ENCODE data around the gene CFAP107.
"Not testable (repeated sequence)": the region's sequence is repeated elsewhere in the genome, so short reads cannot be mapped to it uniquely, and the experiment has no call there.

Gene CFAP107

GRCh38 chr1:12778907-12779306 is 32.9 kb downstream of the CFAP107 start:
- DNase-seq (ENCODE audit: low spot score), result no peak

DNA sequence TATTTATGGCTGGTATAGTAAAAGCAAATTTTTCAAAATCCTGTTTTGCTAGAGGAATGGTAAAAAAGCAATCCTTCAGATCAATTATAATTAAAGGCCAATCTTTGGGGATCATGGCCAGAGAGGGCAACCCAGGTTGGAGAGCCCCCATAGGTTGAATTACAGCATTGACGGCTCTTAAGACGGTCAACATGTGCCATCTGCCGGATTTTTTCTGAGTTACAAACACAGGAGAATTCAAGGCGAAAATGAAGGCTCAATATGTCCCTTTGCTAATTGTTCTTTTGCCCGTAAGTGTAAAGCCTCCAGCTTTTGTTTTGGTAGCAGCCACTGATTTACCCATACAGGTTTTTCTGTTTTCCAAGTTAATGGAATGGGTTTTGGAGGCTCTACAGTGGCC is 35.5 kb downstream of the CFAP107 start:
- not testable (repeated sequence) for DNase-seq (ENCODE audit: low spot score)

DNA sequence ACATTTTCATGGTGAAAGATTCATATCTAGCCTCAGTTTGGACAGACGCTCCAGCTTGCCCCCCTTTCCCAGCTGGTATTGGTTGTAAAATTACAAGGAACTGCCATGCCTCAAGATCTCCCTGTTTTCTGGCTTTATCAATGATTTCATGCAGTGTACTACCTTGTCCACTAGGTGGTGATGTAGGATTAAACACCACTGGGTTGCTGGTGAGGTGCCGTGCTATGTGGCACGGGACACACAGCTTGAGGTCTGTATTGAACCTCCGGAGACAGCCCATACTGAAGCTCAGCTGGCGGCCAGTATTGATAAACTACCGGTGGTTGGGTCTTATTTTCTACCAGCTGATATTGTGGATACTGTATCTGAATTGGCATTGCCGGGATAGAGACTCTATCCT is 37.8 kb downstream of the CFAP107 start:
- not testable (repeated sequence) for DNase-seq (ENCODE audit: low spot score)

GRCh38 chr1:12784729-12785128 is 38.7 kb downstream of the CFAP107 start:
- DNase-seq (ENCODE audit: low spot score), result not testable (repeated sequence)

DNA sequence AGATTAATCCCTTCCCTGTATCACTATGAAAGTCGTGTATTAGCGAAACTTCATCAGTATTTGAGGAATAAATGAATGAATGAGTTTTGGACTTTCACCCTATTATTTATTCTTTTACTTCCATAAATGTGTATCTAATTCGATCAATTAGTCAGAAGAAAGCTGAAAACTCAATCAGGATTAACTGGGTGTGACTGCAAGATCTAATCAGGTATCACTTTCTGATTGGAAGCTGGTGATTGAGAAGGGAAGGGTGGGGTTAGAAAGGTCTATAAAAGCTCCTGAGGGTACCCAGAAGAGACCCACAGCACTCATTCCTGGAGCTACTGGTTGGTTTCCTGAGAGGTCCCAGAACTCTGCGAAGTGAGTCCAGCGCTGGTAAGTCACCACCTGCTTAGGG is 45.1 kb downstream of the CFAP107 start, which contains the start of gene PRAMEF1:
Gene PRAMEF1 (plus strand): TSS at position 301 of the 400 bp plus-strand sequence. CDS start 1,831 bp downstream, outside the sequence.
- not testable (repeated sequence) for DNase-seq (ENCODE audit: low spot score)

DNA sequence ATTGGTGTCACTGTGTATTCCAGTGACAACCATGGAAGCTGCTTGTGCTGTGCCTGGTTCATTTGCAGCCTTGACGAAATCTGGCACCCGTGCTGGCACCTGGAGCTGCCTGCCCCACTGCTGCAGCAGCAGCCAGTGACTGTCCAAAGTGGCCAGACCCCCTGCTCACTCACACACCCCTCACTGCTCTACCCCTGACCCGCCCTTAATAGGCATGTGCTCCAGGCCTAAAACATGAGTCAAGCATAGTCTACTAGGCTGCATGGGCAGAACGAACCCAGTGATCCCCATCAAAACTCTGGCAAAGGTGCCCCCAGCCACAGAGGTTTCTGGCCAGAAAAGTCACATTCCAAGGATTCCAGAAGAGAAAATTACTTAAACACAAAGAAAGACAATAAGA is 52.9 kb downstream of the CFAP107 start:
- DNase-seq (ENCODE audit: low spot score), result no peak

- no peak for DNase-seq (ENCODE audit: low spot score)
Observed at GRCh38 chr1:12799730-12800129, 53.7 kb downstream of the CFAP107 start.

- DNase-seq (ENCODE audit: low spot score), result no peak
Observed at GRCh38 chr1:12809933-12810332, 63.9 kb downstream of the CFAP107 start.

GRCh38 chr1:12810691-12811408 is 64.8 kb downstream of the CFAP107 start:
- no peak for DNase-seq (ENCODE audit: low spot score)

GRCh38 chr1:12811409-12811784 is 65.4 kb downstream of the CFAP107 start:
- no peak for DNase-seq (ENCODE audit: low spot score)

Data from D341Med (cell line).